Measurements from ENCODE around the gene CFAP91. TPM values are rescaled to one million over a fixed set of nuclear protein-coding genes. Genes with fewer than 3 reads are reported as not detected.

The CFAP91 gene
- 1 to 10 TPM in 2 of 4 donors, under 1 TPM in 1, not detected in 1; 0.68 to 2.7 (median 1.5) TPM for total RNA-seq

DNA sequence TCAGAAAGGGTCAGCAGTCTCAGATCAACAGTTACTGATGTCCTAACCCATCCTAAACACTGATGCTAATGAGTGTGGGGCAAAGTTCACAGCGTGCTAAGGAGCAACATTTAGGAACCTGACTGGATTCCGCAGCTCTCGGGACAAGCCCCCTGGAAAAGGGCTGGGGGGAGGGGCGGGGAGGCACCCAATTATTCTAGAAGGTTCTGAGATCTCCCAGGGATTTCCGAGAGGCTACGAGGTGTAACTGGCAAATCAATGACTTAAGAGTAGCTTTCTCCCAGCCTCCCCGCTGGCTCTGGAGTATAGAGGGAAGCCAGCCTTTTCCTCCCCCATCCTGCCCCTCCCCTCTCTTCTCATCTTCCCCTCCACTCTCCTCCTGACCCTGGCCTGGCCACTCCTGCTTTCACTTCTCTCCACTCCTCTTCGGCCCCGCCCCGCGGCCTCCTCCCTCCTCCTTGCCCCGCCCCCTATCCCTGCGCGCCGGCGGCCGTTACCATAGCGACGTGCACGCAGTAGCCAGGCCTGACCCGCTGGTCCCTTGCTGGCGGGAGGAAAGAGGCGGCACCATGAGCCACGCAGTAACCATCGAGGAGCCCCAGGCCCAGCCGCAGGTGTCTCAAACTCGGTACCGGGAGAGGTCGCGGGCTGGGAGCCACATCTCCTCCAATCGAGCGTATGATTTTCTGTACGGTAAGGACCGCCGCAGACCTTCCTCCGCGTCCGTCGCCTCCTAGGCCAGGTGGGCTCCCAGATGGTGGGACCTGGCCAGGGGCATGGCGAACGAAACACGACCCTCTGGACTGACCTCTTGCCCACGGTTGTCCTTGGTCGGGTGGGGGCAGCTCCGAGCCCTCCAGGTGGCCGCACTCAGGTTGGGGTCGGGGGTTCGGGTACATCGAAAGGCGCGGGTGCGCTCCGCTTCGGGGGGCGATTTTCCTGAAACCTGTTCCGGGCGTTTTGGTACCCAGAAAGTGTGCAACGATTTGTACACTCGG lies at the start of gene CFAP91:
TSS of gene CFAP91 (plus strand) at position 493 of the 998 bp plus-strand sequence. CDS start at position 570, 77 bp downstream.
- Histone ChIP-seq H3K27me3 (no peaks in the 10 kb centered on the region), H3K9me3 (no peaks in the 10 kb centered on the region), H3K36me3 (no peaks in the 10 kb centered on the region), H3K27ac (peak within 1 kb of the TSS in 3 of 4 donors; percentile 40 to 70 (median 65)), H3K4me1 (peaks cover 0 to 30% (median 4%) of the 10 kb centered on the region in 3 donors), H3K4me3 (peak within 1 kb of the TSS; percentile 34 to 72 (median 52))
- no peak for TF ChIP-seq POLR2A (IDR thresholded peaks at IDR 0.05)
- TF ChIP-seq, protein P1, sequence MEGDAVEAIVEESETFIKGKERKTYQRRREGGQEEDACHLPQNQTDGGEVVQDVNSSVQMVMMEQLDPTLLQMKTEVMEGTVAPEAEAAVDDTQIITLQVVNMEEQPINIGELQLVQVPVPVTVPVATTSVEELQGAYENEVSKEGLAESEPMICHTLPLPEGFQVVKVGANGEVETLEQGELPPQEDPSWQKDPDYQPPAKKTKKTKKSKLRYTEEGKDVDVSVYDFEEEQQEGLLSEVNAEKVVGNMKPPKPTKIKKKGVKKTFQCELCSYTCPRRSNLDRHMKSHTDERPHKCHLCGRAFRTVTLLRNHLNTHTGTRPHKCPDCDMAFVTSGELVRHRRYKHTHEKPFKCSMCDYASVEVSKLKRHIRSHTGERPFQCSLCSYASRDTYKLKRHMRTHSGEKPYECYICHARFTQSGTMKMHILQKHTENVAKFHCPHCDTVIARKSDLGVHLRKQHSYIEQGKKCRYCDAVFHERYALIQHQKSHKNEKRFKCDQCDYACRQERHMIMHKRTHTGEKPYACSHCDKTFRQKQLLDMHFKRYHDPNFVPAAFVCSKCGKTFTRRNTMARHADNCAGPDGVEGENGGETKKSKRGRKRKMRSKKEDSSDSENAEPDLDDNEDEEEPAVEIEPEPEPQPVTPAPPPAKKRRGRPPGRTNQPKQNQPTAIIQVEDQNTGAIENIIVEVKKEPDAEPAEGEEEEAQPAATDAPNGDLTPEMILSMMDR (IDR thresholded peaks at IDR 0.05) = no peak
- intact Hi-C loops (cut with DNase I) = no loop called here
- 6 to 16% methylated on average over 14 to 51 of the region's 59 CpGs for WGBS, 2 donors
- DNase-seq = peak; percentile 75

DNA sequence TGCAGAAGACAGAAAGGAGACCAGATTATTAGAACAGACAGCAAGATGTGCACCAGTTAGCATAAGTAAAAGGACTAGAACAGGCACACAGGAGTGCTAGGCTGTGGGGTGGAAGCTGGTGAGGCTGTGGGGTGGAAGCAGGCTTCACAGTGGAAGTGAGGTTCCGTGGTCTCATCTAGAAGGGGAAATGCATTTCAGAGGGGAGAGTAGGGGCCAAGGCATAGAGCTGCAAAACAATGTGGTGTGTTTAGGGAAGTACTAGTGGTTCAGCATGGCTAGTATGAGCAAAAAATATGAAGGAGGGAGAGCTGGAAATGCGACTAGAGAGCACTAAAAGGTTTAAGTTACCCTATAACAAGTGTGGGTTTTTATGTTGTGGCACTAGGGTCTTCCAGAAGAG lies 48.9 kb upstream of the CFAP91 start:
- Histone ChIP-seq H3K27ac (no peak overlapping the region), H3K4me3 (no peak overlapping the region), H3K9me3 (no peaks in the 10 kb centered on the region), H3K4me1 (no peaks in the 10 kb centered on the region), H3K36me3 (no peaks in the 10 kb centered on the region), H3K27me3 (no peaks in the 10 kb centered on the region)
- intact Hi-C loops (cut with DNase I) = no loop called here
- WGBS, 2 donors = 30 to 38% methylated on average over 2 of the region's 2 CpGs
- TF ChIP-seq, protein P1 (IDR thresholded peaks at IDR 0.05) = no peak
- TF ChIP-seq POLR2A (IDR thresholded peaks at IDR 0.05) = no peak
- no peak for DNase-seq

DNA sequence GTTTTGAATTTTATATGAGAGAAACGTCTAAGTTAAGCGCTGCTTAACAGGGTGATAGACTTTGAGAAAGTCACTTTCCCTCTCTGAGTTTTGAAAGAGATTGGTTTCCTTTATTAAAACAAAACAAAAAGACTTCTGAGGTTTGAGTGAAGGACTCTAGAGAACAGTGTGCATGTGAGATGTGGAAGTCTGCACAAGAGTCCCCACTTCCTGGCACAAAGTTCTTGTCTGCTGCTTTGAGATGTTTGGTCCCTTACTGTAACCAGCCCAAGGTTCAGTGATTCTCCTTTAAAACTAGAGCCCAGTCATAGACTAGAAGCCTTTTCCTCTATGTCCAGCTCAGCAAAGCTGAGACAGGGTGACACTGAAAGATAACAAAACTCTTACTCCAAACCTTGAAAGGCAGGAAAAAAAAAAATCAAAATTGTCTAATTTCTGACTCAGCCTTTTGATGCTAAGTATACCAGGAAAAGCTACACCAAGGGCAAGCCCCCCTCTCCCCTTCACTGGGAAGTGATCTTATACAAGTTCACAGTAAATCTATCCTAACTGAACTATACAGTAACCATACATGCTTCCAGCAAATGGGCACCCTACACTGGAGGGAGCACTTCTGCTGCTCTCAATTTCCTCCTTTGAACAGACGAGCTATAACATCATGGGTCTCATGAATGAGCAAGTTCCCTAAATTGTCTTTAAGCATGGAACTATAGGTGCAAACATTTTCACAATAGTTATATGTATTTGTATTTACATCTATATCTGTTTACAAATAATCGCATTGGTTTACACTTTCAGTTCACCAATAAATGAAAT lies 44.7 kb upstream of the CFAP91 start:
- Histone ChIP-seq H3K27me3 (no peaks in the 10 kb centered on the region), H3K9me3 (no peaks in the 10 kb centered on the region), H3K36me3 (no peaks in the 10 kb centered on the region), H3K4me1 (peaks cover 0 to 13% (median 12%) of the 10 kb centered on the region in 3 donors), H3K4me3 (no peak overlapping the region), H3K27ac (no peak overlapping the region)
- intact Hi-C loops (cut with DNase I) = no loop called here
- DNase-seq = no peak
- WGBS, 2 donors = 81% methylated on average over 4 of the region's 4 CpGs
- TF ChIP-seq POLR2A (IDR thresholded peaks at IDR 0.05) = no peak
- TF ChIP-seq, protein P1 (IDR thresholded peaks at IDR 0.05) = no peak

DNA sequence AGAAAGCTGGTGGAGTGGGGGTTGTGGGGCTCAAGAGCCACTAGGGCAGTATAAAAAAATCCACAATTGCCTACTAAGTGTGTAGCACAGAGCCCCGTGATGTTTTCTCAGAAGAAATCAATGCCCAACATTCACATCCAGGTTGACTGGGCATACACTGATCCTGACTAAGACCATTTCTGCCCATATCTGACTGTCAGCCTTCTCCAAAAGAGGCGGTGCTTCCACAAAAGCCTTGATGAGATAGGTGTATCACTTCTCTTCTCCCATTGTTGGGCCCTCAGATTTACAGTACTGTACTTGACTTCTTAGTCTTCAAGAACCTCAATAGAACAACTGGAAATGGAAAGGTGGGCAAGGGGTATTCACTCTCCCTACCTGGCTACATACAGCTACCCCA lies 43.8 kb upstream of the CFAP91 start:
- TF ChIP-seq, protein P1 (IDR thresholded peaks at IDR 0.05) = no peak
- intact Hi-C loops (cut with DNase I) = no loop called here
- Histone ChIP-seq H3K36me3 (no peaks in the 10 kb centered on the region), H3K4me3 (no peak overlapping the region), H3K4me1 (peaks cover 0 to 15% (median 12%) of the 10 kb centered on the region in 3 donors), H3K27me3 (no peaks in the 10 kb centered on the region), H3K9me3 (no peaks in the 10 kb centered on the region), H3K27ac (no peak overlapping the region)
- DNase-seq = no peak
- WGBS, 2 donors = 78 to 95% methylated on average over 2 of the region's 2 CpGs
